ENCODE results near the gene ISCA2.
A peak's percentile ranks its signal among the peaks of the same experiment; 100 is the strongest.

Gene ISCA2

DNA sequence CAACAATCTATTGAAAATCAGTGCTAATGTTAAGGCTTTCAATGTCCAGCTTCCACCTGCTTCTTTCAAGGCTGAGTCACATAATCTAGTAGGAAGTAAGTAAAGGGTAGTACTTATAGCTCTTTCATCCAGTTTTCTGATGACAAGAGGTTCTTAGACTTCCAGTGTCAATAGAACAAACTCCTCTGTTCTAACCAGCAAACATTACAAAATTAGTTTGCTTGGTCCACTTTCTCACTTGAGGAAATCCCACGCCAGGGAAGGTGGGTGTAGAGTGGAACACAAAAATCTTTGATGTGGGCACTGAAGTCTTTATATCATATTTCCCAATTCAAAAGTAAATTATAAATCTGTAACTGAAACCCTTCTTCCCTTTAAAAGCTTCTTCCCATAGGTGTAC, 3.1 kb upstream of the ISCA2 start:
- no peaks in the 10 kb centered on the region for H3K36me3 ChIP-seq (ENCODE audit: insufficient read depth, low read length)
- DNase-seq (ENCODE audit: low read depth, low spot score) = no peak
- no peaks in the 10 kb centered on the region for H3K9me3 ChIP-seq (ENCODE audit: low read depth, low read length)
- TF ChIP-seq EZH2 (IDR thresholded peaks at IDR 0.05) (no peak), POLR2AphosphoS5 (IDR thresholded peaks at IDR 0.05; ENCODE audit: borderline replicate concordance, low read depth, low read length) (no peak), FOXP2 (optimal IDR thresholded peaks at IDR 0.05; ENCODE audit: control extremely low read depth, extremely low read length, insufficient read depth) (no peak)
- H3K4me3 ChIP-seq = no peak overlapping the region
- H3K9ac ChIP-seq (ENCODE audit: insufficient read length) = no peak overlapping the region
- H3K27ac ChIP-seq = no peak overlapping the region

DNA sequence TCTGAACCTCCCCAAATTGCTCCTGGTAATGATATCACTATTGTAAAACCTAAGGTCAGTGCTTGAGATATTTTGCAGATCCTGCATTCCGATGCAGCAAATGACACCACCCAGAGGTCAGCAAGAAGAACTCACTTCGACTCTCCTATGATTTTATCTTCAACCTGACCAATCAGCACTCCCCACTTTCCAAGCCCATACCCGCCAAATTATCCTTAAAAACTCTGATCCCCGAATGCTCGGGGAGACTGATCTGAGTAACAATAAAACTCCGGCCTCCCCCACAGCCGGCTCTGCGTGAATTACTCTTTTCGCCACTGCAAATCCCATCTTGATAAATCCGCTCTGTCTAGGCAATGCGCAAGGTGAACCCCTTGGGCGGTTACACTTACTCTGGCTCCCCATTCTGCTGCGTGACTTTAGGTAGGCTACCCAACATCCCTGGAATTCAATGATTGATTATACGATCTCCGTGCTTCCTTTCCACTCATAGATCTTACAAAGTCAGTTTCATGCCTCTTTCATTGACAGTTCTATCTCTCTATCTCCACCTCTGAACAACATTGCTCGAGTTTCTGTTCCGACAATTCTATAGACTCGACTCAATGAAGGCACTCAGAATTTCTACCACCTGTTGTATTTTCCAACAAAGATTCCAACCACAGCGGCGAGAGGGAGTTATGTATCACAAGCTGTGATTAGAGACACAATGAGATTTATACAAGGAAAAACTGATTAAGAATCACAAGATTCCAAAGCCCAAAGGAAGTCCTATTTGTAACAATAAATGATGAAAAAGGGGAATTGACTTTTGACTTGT, 1.4 kb upstream of the ISCA2 start:
- no peak overlapping the region for H3K27ac ChIP-seq
- DNase-seq (ENCODE audit: low read depth, low spot score) = no peak

DNA sequence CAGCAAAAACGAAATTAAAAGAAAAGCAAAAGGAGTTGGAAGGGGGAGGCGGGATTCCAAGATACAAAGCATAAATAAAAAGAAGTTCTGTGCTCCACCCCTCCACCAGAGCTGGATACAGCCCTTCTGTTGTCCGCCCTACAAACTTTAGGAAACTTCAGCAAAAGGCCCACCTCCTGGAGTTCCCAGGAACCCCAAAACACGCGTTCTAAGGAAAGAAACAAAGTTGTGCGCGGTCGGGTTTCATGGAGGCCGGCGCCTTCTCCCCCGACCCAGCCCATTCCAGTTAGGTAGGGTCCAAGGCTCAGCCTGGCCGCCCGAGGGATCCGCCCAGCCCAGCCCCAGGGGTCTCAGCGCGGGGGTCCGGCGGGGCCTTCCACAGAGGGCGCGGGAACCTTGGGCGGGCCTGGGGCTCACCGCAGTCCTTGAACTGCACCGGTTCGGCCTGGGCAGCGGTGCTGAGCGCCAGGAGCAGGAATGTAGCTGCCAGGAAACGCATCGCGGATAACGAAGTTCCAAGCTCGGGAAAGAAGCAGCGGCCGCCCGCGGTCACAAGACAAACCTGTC, 706 bp upstream of the ISCA2 start, which contains the start of gene NPC2:
Gene NPC2 (minus strand): TSS at position 530 of the 567 bp plus-strand sequence. CDS start 31 bp downstream, at position 499.
- H3K27ac ChIP-seq = no peak within 1 kb of the TSS
- DNase-seq (ENCODE audit: low read depth, low spot score) = no peak

More for the DNA sequence above, 1.4 kb upstream of the ISCA2 start:
- TF ChIP-seq EZH2 (IDR thresholded peaks at IDR 0.05) (no peak), POLR2AphosphoS5 (IDR thresholded peaks at IDR 0.05; ENCODE audit: borderline replicate concordance, low read depth, low read length) (no peak), FOXP2 (optimal IDR thresholded peaks at IDR 0.05; ENCODE audit: control extremely low read depth, extremely low read length, insufficient read depth) (no peak)
- Histone ChIP-seq H3K4me3 (peak overlapping the region; percentile 98), H3K9me3 (ENCODE audit: low read depth, low read length) (no peaks in the 10 kb centered on the region), H3K9ac (ENCODE audit: insufficient read length) (peak overlapping the region; percentile 79), H3K36me3 (ENCODE audit: insufficient read depth, low read length) (no peaks in the 10 kb centered on the region)

DNA sequence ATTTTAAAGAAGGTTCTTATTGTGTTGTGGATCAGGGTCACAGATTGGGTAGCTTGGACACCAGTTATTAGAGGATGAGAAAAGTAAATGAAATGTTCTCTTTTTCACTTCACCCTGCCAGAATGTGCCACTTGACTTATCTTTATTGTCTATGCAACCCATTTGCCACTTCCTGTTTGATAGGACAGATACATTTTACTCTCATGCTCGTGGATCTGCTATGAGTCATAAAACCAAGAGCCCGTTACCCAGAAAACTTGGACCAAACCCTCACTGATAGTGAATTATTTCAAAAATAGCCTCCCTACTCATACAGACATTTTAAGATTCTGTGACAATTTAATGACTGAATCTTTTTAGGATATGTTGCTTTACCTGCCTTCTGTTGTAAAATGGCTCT, 1.8 kb downstream of the ISCA2 start:
- H3K27ac ChIP-seq = no peak overlapping the region
- H3K9ac ChIP-seq (ENCODE audit: insufficient read length) = no peak overlapping the region
- H3K4me3 ChIP-seq = no peak overlapping the region
- TF ChIP-seq FOXP2 (optimal IDR thresholded peaks at IDR 0.05; ENCODE audit: control extremely low read depth, extremely low read length, insufficient read depth) = no peak
- TF ChIP-seq POLR2AphosphoS5 (IDR thresholded peaks at IDR 0.05; ENCODE audit: borderline replicate concordance, low read depth, low read length) = no peak
- TF ChIP-seq EZH2 (IDR thresholded peaks at IDR 0.05) = no peak
- no peaks in the 10 kb centered on the region for H3K36me3 ChIP-seq (ENCODE audit: insufficient read depth, low read length)
- no peak for DNase-seq (ENCODE audit: low read depth, low spot score)
- no peaks in the 10 kb centered on the region for H3K9me3 ChIP-seq (ENCODE audit: low read depth, low read length)

More for the DNA sequence above, 706 bp upstream of the ISCA2 start, which contains the start of gene NPC2:
- Histone ChIP-seq H3K4me3 (peak within 1 kb of the TSS; percentile 98), H3K9me3 (ENCODE audit: low read depth, low read length) (no peaks in the 10 kb centered on the region), H3K36me3 (ENCODE audit: insufficient read depth, low read length) (no peaks in the 10 kb centered on the region), H3K9ac (ENCODE audit: insufficient read length) (peak within 1 kb of the TSS; percentile 89)
- TF ChIP-seq EZH2 (IDR thresholded peaks at IDR 0.05) = no peak
- no peak for TF ChIP-seq FOXP2 (optimal IDR thresholded peaks at IDR 0.05; ENCODE audit: control extremely low read depth, extremely low read length, insufficient read depth)
- TF ChIP-seq POLR2AphosphoS5 (IDR thresholded peaks at IDR 0.05; ENCODE audit: borderline replicate concordance, low read depth, low read length) = no peak

DNA sequence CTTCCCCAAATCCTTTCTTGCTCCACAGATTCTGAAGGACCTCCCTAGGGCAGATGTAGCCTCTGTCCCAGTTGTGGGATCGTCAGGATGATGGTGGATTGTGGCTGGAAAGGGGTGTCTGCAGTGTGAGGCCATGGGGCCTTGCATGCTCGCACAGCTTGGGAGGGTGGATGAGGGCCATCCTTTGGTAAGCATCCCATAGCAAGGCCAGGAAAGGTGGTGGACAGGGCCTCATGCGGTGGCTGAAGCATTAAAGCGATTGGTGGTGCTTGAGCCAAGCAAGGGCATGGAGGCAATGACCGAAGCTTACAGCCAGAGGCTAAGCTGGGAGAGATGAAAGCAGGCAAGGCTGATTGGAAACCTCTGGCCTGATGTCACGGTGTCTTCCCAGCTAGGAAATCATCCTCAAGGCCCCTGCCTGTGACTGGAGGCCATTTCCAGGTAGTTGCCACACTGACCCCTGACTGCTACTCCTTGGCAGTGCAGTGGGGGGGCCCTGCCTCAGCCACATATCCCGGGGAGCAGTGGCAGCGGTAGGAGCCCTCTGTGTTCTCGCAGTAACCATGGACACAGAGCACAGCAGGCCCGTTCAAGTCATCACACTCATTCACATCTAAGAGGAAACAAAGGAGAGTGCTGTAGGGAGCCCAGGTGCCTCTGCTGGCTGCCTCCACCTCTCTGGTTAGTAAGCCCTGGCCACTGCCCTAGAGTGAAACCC, 7.0 kb downstream of the ISCA2 start:
- no peaks in the 10 kb centered on the region for H3K36me3 ChIP-seq (ENCODE audit: insufficient read depth, low read length)
- H3K27ac ChIP-seq = no peak overlapping the region
- no peak overlapping the region for H3K4me3 ChIP-seq
- no peaks in the 10 kb centered on the region for H3K9me3 ChIP-seq (ENCODE audit: low read depth, low read length)
- no peak for TF ChIP-seq FOXP2 (optimal IDR thresholded peaks at IDR 0.05; ENCODE audit: control extremely low read depth, extremely low read length, insufficient read depth)
- TF ChIP-seq EZH2 (IDR thresholded peaks at IDR 0.05) = no peak
- TF ChIP-seq POLR2AphosphoS5 (IDR thresholded peaks at IDR 0.05; ENCODE audit: borderline replicate concordance, low read depth, low read length) = no peak
- H3K9ac ChIP-seq (ENCODE audit: insufficient read length) = no peak overlapping the region
- DNase-seq (ENCODE audit: low read depth, low spot score) = no peak

DNA sequence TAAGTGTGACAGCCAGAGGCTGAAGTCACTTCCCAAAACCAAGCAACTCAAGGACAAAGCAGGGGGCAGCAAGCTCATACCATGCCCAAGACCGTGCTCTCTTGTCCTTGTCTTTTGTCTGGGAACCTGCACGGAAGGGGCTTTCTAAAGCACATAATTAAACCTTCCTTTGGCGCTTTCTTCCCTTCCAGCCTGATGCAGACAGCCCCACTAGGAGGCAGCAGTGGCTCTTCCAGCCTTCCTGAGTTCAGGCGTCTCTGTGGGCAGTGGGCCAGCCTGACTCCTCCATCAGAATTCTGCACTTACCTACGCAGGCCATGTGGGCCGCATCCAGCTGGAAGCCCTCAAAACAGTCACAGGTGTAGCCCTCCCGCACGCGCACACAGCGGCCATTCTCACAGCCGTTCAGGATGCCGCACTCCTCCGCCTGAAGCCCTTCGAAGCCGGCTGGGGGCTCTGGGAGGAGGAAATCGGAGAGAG, 7.6 kb downstream of the ISCA2 start:
- Histone ChIP-seq H3K36me3 (ENCODE audit: insufficient read depth, low read length) (no peaks in the 10 kb centered on the region), H3K4me3 (no peak overlapping the region), H3K9me3 (ENCODE audit: low read depth, low read length) (no peaks in the 10 kb centered on the region), H3K9ac (ENCODE audit: insufficient read length) (no peak overlapping the region), H3K27ac (no peak overlapping the region)
- TF ChIP-seq EZH2 (IDR thresholded peaks at IDR 0.05) (no peak), FOXP2 (optimal IDR thresholded peaks at IDR 0.05; ENCODE audit: control extremely low read depth, extremely low read length, insufficient read depth) (no peak), POLR2AphosphoS5 (IDR thresholded peaks at IDR 0.05; ENCODE audit: borderline replicate concordance, low read depth, low read length) (no peak)
- no peak for DNase-seq (ENCODE audit: low read depth, low spot score)

DNA sequence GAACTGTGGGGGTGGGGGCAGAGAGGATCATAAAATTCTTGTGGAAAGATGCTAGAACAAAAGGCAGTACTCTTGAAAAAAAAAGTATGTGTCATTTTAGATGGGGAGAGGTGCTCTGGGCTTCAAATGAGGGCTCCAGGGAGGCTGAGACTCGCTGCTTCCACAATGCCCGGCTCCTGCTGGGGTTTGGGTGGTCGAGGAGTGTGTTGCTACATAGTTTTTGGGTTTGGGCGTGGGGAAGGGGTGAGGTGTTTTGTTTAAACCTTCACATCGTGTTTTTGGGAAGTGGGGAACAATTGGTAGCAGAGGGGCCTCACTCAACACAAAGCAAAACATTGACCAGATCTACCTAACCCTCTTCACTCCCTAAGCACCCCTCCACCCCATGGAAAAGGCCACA, 8.1 kb downstream of the ISCA2 start:
- Histone ChIP-seq H3K36me3 (ENCODE audit: insufficient read depth, low read length) (no peaks in the 10 kb centered on the region), H3K4me3 (no peak overlapping the region), H3K27ac (no peak overlapping the region), H3K9ac (ENCODE audit: insufficient read length) (no peak overlapping the region), H3K9me3 (ENCODE audit: low read depth, low read length) (no peaks in the 10 kb centered on the region)
- TF ChIP-seq FOXP2 (optimal IDR thresholded peaks at IDR 0.05; ENCODE audit: control extremely low read depth, extremely low read length, insufficient read depth) (no peak), EZH2 (IDR thresholded peaks at IDR 0.05) (no peak), POLR2AphosphoS5 (IDR thresholded peaks at IDR 0.05; ENCODE audit: borderline replicate concordance, low read depth, low read length) (no peak)
- no peak for DNase-seq (ENCODE audit: low read depth, low spot score)
